Natural killer cell treated with Interleukin-12 subunit alpha and Interleukin-12 subunit beta and Interleukin-15 and Interleukin-18, amount 100 ng/mL, for 72 hours (primary cell): ENCODE measurements around the gene PMEPA1. TPM values are rescaled to one million over a fixed set of nuclear protein-coding genes. Genes with fewer than 3 reads are reported as not detected.

Experiments used
- ATAC-seq, 2 donors: fragments of 150-1000 bp; cut with Tn5 transposase in 1 of 2; sonication (Bioruptor Pico), chemical (Tn5 transposase) in 1 of 2; 2 replicates each; pipeline ENCODE4 v1.10.0; 2021
- DNase-seq: peaks from one replicate; pipeline ENCODE4 v3.0.0; 2022; ENCODE audit warnings: low spot score
- H3K27ac Mint-ChIP-seq, 2 donors: 1 replicate in 1 of 2; 2 replicates in 1 of 2; pipeline ENCODE4 v1.8.0; 2022; ENCODE audit warnings: mixed read lengths in 2 of 2, mild to moderate bottlenecking in 1 of 2, moderate library complexity in 1 of 2
- H3K27me3 Mint-ChIP-seq, 2 donors: 1 replicate in 1 of 2; 2 replicates in 1 of 2; pipeline ENCODE4 v1.8.0; 2022; ENCODE audit warnings: mixed read lengths in 2 of 2
- H3K36me3 Mint-ChIP-seq: one replicate; pipeline ENCODE4 v1.8.0; 2022; ENCODE audit warnings: mixed read lengths
- H3K4me1 Mint-ChIP-seq, 2 donors: 1 replicate in 1 of 2; 2 replicates in 1 of 2; pipeline ENCODE4 v1.8.0; 2022; ENCODE audit warnings: low read depth in 2 of 2, mixed read lengths in 2 of 2, mild to moderate bottlenecking in 1 of 2
- H3K4me3 Mint-ChIP-seq: one replicate; pipeline ENCODE4 v1.8.0; 2022; ENCODE audit warnings: mixed read lengths
- H3K9me3 Mint-ChIP-seq: 2 replicates; pipeline ENCODE4 v1.8.0; 2022; ENCODE audit warnings: mixed read lengths
- total RNA-seq, 2 donors: library from RNA; stranded (reverse); gene quantifications; one replicate each; pipeline ENCODE4 v1.2.3, GENCODE V29; 2022

The PMEPA1 gene
- total RNA-seq, 2 donors from 2014 or later: 0.08 TPM; not detected in 1

DNA sequence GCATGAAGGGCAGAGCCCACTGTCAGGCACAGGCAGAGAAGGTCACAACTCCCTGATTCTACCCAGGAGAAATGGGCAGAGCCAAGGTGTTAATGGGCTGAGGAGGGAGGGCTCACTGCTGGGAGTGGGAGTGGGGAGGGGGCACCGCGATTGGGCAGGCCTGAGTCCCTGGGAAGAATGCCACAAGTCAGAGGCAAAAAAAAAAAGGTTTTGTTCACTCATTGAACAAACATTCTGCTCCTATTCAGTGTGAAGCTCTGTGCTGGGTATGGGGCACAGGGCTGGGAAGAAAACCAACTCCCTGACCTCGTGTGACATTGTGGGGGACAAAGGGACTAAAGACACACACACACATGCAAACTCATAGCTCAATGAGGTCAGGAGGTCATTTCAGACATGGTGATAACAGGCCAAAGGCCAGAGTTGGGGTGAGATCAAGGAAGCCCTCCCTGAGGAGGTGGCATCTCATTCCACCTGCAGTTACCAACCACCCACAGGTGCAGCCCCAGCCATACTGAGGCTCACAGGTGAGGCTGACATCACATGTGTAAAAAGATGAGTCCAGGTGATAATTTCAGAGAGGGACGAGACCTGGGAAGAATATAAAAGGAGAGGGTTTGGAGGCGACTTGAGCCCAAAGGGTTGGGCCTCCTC is 3.2 kb upstream of the PMEPA1 start:
- H3K4me3 Mint-ChIP-seq: no peak overlapping the region
- no peaks in the 10 kb centered on the region for H3K9me3 Mint-ChIP-seq
- peaks cover 14 to 26% of the 10 kb centered on the region in 2 donors for H3K27me3 Mint-ChIP-seq
- peaks cover 5% of the 10 kb centered on the region for H3K36me3 Mint-ChIP-seq
- H3K4me1 Mint-ChIP-seq: peaks cover 10 to 16% of the 10 kb centered on the region in 2 donors
- no peak overlapping the region for H3K27ac Mint-ChIP-seq
- ATAC-seq: no peak
- no peak for DNase-seq

DNA sequence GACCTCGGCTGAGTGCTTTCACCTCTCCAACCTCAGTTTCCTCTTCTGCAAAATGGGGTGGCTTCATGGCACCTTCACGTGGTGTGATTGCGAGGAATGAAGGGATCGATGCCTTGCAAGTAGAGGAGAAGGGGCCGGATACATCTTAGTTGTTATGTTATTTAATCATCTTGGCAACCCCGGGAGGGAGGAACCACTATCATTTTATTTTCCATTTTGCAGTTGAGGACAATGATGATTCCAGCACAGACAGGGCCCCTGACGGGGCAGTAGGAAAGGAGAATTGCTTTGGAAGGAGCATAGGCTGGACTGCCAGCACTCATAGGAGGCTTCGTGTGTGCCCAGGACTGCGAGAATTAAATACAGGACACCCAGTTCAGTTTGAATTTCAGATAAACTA is 2.5 kb upstream of the PMEPA1 start:
- no peak for ATAC-seq
- H3K27me3 Mint-ChIP-seq: peaks cover 14 to 28% of the 10 kb centered on the region in 2 donors
- no peaks in the 10 kb centered on the region for H3K9me3 Mint-ChIP-seq
- no peak overlapping the region for H3K27ac Mint-ChIP-seq
- H3K4me3 Mint-ChIP-seq: no peak overlapping the region
- no peak for DNase-seq
- peaks cover 5% of the 10 kb centered on the region for H3K36me3 Mint-ChIP-seq
- H3K4me1 Mint-ChIP-seq: peaks cover 8 to 12% of the 10 kb centered on the region in 2 donors

DNA sequence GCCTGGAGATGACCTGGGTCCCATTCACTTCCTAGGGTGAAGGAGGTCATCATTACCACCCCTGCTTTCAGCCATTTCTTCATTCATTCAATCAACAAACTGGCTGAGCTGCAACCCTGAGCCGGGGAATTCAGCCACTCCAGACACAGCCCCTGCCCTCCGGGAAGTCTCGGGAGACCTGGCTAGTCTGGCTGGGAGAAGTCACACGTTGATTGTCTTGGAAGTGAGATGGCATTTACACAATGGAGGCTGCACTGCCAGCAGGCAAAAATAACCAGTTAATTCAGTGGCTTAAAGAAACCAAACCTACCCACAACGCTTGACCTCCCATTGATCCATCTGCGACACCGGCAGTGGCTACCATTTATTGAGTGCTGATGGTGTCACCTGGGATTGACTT is 2.0 kb upstream of the PMEPA1 start:
- H3K36me3 Mint-ChIP-seq: peaks cover 5% of the 10 kb centered on the region
- no peak for DNase-seq
- H3K27me3 Mint-ChIP-seq: peaks cover 14 to 31% of the 10 kb centered on the region in 2 donors
- H3K4me3 Mint-ChIP-seq: no peak overlapping the region
- H3K9me3 Mint-ChIP-seq: no peaks in the 10 kb centered on the region
- no peak overlapping the region for H3K27ac Mint-ChIP-seq
- peaks cover 8 to 12% of the 10 kb centered on the region in 2 donors for H3K4me1 Mint-ChIP-seq
- ATAC-seq: no peak

DNA sequence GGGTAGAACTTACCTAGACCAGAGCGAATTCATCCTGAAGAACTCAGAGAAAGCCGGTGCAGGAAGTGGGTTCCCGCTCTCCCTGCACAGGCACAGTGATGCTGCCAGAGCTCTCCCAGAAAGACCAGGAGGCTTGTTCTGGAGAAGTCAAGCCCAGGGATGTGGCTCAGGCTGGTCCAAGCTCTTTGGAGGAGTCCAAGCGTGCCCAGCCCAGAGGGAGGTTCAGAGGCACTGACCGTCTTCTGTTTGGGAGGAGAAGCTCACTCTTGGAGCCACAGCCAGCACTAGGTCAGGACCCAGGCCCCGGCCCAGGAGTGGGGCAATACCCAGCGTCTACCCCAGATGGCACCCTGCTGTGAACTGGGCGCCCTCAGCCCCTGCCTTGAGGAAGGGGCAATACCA is 1.5 kb upstream of the PMEPA1 start:
- peaks cover 8 to 12% of the 10 kb centered on the region in 2 donors for H3K4me1 Mint-ChIP-seq
- H3K27me3 Mint-ChIP-seq: peaks cover 14 to 31% of the 10 kb centered on the region in 2 donors
- peaks cover 5% of the 10 kb centered on the region for H3K36me3 Mint-ChIP-seq
- ATAC-seq (no peak), DNase-seq (no peak)
- no peaks in the 10 kb centered on the region for H3K9me3 Mint-ChIP-seq
- no peak overlapping the region for H3K4me3 Mint-ChIP-seq
- no peak overlapping the region for H3K27ac Mint-ChIP-seq

DNA sequence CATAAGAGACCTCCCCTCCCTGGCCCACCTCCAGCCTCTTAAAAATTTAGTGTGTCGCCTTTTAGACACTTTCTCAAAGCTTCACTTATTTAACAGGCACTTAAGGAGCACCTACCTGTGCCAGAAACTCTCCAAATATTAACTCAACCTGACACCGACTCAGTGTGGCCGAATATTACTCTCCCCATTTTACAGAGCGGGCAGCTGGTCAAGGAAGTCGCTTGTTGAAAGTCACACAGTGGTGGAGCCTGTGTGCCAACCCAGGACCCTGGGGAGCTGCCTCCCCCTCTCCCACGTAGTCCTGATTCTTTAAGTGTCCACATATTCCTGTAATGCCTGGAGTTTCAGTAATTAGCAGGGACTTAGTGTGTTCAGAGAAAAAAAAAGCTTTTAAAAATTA is 1.0 kb upstream of the PMEPA1 start:
- H3K4me1 Mint-ChIP-seq: peaks cover 8 to 12% of the 10 kb centered on the region in 2 donors
- ATAC-seq (no peak), DNase-seq (no peak)
- peaks cover 14 to 31% of the 10 kb centered on the region in 2 donors for H3K27me3 Mint-ChIP-seq
- no peaks in the 10 kb centered on the region for H3K9me3 Mint-ChIP-seq
- H3K4me3 Mint-ChIP-seq: peak overlapping the region; percentile 65
- no peak overlapping the region for H3K27ac Mint-ChIP-seq
- peaks cover 5% of the 10 kb centered on the region for H3K36me3 Mint-ChIP-seq

DNA sequence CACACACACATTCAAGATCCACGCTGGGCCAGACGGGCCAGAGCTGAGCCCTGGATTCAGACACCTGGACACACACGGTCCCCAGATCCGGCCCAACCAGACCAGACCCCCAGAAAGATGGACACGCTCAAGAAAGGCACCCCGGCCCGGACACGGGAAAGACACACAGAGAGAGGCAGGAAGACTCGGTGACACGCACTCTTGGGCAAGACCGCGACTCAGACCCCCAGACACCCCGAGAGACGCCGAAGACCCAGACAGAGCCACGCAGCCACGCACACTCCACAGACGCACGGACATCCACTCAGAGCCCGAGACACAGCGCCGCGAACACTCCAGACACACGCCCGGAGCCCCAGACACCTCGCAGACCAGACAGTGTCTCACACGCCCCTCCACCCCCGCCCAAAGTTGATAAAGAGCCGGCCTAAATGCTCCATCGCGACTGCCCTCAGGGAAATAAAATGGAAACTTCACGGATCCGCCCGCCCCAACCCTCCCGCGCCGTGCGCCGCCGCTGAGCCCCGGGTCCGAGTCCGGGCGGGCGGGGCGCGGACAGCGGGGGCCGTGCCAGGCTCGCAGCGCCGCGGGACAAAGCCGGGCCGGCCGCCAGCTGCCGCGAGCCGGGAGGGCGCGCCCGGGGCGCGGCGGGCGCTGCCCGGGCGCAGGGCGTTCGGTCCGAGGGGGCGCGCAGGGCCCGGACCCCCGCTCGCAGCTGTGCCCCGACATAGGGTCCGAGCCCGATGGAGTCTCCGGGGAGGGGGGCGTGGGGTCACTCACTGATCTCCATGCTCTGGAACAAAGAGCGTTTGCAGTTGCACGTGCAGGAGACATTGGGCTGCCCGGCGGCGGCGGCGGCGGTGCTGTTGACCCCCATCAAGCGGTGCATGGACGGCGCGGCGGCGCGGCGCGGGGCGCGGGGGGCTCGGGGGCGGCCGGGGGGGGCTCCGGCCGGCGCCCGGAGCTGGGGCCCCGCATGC is 831 bp downstream of the PMEPA1 start:
- Mint-ChIP-seq H3K4me1 (peaks cover 8 to 12% of the 10 kb centered on the region in 2 donors), H3K9me3 (no peaks in the 10 kb centered on the region), H3K4me3 (peak overlapping the region; percentile 91), H3K36me3 (peaks cover 5% of the 10 kb centered on the region), H3K27me3 (peaks cover 14 to 28% of the 10 kb centered on the region in 2 donors), H3K27ac (peak overlapping the region; percentile 42 to 47)
- DNase-seq: no peak
- no peak for ATAC-seq

DNA sequence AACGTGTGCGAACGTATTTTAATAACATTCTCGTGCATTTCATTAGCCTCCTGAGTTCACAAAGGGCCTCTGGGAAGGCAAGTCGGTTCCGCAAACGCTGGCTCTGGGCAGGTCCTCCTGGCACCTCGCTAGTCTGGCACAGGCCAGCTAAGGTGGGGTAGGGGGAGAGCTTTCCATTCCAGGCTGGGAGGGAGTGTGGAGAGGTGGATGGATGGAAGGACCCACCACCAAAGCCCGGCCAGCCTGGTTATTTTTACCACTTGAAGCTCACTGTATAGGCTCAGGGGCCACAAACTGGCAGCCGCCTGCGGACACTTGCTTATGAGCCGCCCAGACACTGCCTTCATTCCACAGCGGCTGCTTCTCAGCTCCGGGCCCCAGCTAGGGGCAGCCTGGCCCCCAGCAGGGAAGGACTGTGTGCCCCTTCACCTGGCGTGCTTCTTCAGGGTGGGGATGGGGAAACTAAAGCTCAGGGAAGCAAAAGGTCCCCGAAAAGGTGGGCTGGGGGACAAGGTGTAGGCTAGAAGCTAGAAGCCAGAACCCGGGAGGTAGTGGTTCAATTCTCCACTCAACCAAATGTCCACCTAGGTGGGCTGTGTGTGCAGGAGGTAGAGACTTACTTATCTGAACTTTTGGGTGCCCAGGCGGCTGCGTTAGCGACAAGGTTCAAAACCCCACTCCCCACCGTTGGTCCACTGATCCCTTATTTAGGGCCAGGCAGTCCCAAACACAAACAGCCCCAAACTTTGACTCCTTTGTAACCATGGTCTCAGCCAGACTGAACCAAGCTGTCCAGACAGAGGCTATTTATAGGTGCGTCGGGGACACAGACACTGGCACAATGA is 1.7 kb downstream of the PMEPA1 start:
- H3K4me3 Mint-ChIP-seq: peak overlapping the region; percentile 91
- peak overlapping the region; percentile 42 to 47 for H3K27ac Mint-ChIP-seq
- H3K9me3 Mint-ChIP-seq: no peaks in the 10 kb centered on the region
- DNase-seq: no peak
- peaks cover 14 to 24% of the 10 kb centered on the region in 2 donors for H3K27me3 Mint-ChIP-seq
- peaks cover 8% of the 10 kb centered on the region in 2 donors for H3K4me1 Mint-ChIP-seq
- H3K36me3 Mint-ChIP-seq: peaks cover 5% of the 10 kb centered on the region
- no peak for ATAC-seq

DNA sequence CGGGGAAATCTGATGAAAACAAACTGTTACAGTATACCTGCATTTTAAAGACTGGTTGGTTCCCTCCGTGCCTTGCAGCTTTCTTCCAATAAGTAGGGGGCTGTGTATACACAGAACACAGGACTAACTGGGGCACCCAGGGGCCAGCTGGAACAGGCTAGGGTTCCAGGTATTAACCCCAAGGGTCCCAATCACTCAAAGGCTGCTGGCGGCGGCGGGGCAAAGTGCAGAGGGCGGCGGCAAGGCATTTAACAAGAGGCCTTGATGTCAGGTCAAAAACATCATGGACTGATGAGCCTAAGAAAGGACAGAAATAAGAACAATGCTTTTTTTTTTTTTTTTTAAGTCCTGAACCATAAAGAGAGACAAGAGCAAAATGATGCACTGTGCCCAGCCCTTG is 2.5 kb downstream of the PMEPA1 start:
- ATAC-seq (no peak), DNase-seq (no peak)
- Mint-ChIP-seq H3K9me3 (no peaks in the 10 kb centered on the region), H3K27ac (no peak overlapping the region), H3K36me3 (peaks cover 5% of the 10 kb centered on the region), H3K27me3 (peaks cover 14 to 22% of the 10 kb centered on the region in 2 donors), H3K4me3 (no peak overlapping the region), H3K4me1 (peaks cover 6% of the 10 kb centered on the region in 2 donors)

DNA sequence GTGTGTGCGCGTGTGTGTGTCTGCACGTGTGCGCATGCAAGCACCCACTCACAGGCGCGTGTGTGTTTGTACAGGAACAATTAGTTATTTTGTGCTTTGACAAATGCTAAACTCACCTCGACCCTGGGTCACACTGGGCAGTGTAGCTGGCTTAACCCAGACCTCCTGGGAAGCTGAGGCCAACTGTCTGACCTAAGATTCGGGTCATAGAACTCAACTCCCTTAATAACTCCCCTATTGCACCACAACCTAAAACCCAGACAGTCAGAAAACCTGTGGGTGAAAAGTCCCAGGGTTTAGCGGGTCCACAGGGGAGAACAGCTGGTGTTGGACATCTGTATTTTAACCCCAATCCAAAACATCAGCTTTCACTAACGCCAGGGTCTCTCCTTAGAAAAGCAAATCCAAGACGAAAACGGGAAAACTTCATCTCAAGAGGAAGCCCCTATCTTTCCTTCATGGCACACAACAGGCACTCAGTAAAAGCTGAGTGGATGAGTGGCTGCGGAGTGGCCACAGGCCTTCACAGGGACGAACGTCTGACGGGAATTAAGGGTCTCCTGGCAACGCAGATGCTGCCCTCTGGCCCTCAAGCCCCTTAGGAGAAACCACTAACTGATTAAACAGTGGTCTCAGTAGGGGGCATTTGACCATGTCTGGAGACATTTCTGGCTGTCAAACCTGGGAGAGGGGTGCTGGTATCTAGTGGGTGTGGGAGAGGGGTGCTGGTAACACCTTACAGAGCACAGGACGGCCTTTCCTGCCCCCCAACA is 4.5 kb downstream of the PMEPA1 start:
- Mint-ChIP-seq H3K36me3 (peaks cover 5% of the 10 kb centered on the region), H3K27ac (no peak overlapping the region), H3K27me3 (peaks cover 14 to 17% of the 10 kb centered on the region in 2 donors), H3K4me3 (no peak overlapping the region), H3K9me3 (no peaks in the 10 kb centered on the region), H3K4me1 (peaks cover 6% of the 10 kb centered on the region in 2 donors)
- DNase-seq (no peak), ATAC-seq (no peak)

DNA sequence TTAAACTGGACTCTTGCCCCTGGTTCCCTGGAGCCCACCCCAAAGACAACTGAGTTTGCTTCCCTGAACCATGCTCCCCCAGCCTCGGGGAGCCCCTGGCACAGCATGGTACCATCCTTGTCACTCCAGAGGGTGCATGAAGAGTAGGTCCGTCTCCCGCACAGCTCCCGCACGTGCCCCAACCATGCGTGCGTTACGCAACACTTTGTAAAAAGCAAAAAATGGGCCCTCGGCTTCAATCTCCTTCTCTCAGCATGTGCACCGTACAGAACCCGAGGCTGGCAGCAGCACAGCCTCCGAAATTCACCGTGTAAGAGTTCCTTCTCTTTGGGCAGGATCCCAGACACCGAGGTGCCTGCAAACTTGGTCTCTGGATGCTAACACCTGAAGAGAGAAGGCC is 5.6 kb downstream of the PMEPA1 start:
- H3K36me3 Mint-ChIP-seq: peaks cover 5% of the 10 kb centered on the region
- ATAC-seq: no peak
- no peak for DNase-seq
- peaks cover 14 to 17% of the 10 kb centered on the region in 2 donors for H3K27me3 Mint-ChIP-seq
- H3K27ac Mint-ChIP-seq: no peak overlapping the region
- H3K9me3 Mint-ChIP-seq: no peaks in the 10 kb centered on the region
- peaks cover 6% of the 10 kb centered on the region in 2 donors for H3K4me1 Mint-ChIP-seq
- no peak overlapping the region for H3K4me3 Mint-ChIP-seq

DNA sequence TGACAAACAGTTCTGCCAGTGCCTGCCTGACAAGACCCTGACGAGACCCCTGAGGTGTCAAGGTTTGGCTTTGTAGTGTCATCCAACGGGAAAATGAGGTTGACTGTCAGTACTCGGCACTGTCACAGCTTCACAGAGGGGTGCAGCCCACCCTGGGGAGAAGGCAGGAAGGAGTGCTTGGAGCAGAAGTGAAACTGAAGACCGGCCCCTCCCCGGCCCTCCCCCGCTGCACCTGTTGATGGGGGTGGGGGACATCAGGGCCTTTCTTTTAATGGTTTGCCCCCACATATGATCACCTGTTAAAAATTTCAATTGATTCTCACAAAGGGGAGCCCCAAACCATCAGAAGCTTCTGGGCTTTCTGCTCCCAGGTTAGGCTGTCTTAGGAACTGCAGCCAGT is 6.8 kb downstream of the PMEPA1 start:
- Mint-ChIP-seq H3K4me3 (no peak overlapping the region), H3K27ac (no peak overlapping the region), H3K4me1 (peaks cover 0 to 7% of the 10 kb centered on the region in 2 donors), H3K36me3 (no peaks in the 10 kb centered on the region), H3K27me3 (peaks cover 6 to 11% of the 10 kb centered on the region in 2 donors), H3K9me3 (no peaks in the 10 kb centered on the region)
- DNase-seq: no peak
- ATAC-seq: no peak

DNA sequence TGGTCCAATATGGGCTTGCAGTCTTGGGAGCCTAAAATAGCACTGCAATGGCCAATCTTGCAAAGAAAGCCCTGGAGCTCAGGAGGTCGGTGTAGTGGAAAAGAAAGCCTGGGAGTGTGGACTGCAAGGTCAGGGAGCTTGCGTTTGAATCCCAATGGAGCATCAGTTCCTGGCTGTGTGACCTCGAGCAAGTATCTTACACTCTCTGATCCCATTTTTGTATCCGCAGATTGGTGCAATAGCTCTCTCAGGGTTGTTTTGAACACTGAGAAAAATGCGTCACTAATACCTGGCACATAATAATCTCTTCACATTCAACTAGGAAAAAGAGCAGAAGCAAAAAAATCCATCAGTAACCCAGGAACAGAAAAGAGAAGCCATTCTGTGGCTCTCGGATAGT is 7.3 kb downstream of the PMEPA1 start:
- DNase-seq: no peak
- no peak overlapping the region for H3K27ac Mint-ChIP-seq
- no peaks in the 10 kb centered on the region for H3K36me3 Mint-ChIP-seq

DNA sequence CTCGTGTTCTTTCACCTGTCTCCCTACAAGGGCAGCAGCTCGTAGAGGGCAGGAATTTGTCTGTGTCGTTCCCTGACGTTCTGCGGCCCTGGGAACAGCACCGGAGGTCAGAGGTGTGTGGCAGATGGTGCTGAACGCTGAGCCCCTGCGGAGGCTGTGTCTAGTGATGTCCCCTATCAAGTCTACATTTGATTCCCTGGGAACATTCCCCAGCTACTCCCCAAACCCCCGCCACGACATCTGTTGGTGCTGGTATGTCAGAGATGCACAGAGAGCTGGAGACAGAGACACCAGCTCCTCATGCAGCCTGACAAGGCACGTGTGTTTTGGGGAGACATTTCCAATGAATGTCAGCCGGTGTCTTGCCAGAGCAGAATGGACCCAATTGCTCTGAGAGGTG is 7.7 kb downstream of the PMEPA1 start:
- Mint-ChIP-seq H3K4me3 (no peak overlapping the region), H3K9me3 (no peaks in the 10 kb centered on the region), H3K27ac (no peak overlapping the region), H3K27me3 (peaks cover 10 to 11% of the 10 kb centered on the region in 2 donors), H3K4me1 (peaks cover 0 to 9% of the 10 kb centered on the region in 2 donors), H3K36me3 (no peaks in the 10 kb centered on the region)
- DNase-seq (no peak), ATAC-seq (no peak)

More for the DNA sequence above, 7.3 kb downstream of the PMEPA1 start:
- ATAC-seq: no peak
- Mint-ChIP-seq H3K27me3 (peaks cover 6 to 12% of the 10 kb centered on the region in 2 donors), H3K4me3 (no peak overlapping the region), H3K9me3 (no peaks in the 10 kb centered on the region), H3K4me1 (peaks cover 0 to 9% of the 10 kb centered on the region in 2 donors)
